Stimulated activated CD8-positive, alpha-beta memory T cell treated with anti-CD3 and anti-CD28 coated beads, Interleukin-2, amount 100 ng/mL, for 1 hour (primary cell): ENCODE data around the gene KIAA0753.

Source experiments
- DNase-seq, 2 donors: peaks; one replicate each; pipeline ENCODE4 v3.0.0-alpha.2; 2020; ENCODE audit warnings: low read depth in 2 of 2

Gene KIAA0753

GRCh38 chr17:6570731-6571451 is 69.6 kb downstream of the KIAA0753 start:
- no peak for DNase-seq

GRCh38 chr17:6569370-6570285 is 70.9 kb downstream of the KIAA0753 start:
- DNase-seq: no peak

GRCh38 chr17:6568184-6568758 is 72.2 kb downstream of the KIAA0753 start:
- no peak for DNase-seq

GRCh38 chr17:6567528-6568183 is 72.9 kb downstream of the KIAA0753 start:
- no peak for DNase-seq

GRCh38 chr17:6561446-6561845 is 79.1 kb downstream of the KIAA0753 start:
- DNase-seq: no peak

GRCh38 chr17:6560496-6560895 is 80.0 kb downstream of the KIAA0753 start:
- no peak for DNase-seq

- DNase-seq: no peak
Observed at GRCh38 chr17:6559753-6560215, 80.7 kb downstream of the KIAA0753 start.

GRCh38 chr17:6558932-6559752 is 81.4 kb downstream of the KIAA0753 start:
- DNase-seq: no peak

GRCh38 chr17:6558276-6558675 is 82.2 kb downstream of the KIAA0753 start:
- DNase-seq: no peak

- no peak for DNase-seq
Observed at GRCh38 chr17:6557040-6557438, 83.5 kb downstream of the KIAA0753 start.

GRCh38 chr17:6556121-6557039 is 84.1 kb downstream of the KIAA0753 start, which contains the start of gene PITPNM3:
Gene PITPNM3 (minus strand): TSS chr17:6556555. CDS start chr17:6556406, 149 bp downstream.
- DNase-seq: no peak

- DNase-seq: no peak
Observed at GRCh38 chr17:6555331-6556120, 85.0 kb downstream of the KIAA0753 start.

GRCh38 chr17:6554871-6555330 is 85.6 kb downstream of the KIAA0753 start:
- DNase-seq: no peak

- no peak for DNase-seq
Observed at GRCh38 chr17:6554342-6554741, 86.2 kb downstream of the KIAA0753 start.

- no peak for DNase-seq
Observed at GRCh38 chr17:6551869-6552531, 88.5 kb downstream of the KIAA0753 start.

GRCh38 chr17:6551356-6551755 is 89.2 kb downstream of the KIAA0753 start:
- DNase-seq: no peak

- DNase-seq: no peak
Observed at GRCh38 chr17:6549384-6550036, 91.0 kb downstream of the KIAA0753 start.
